Upper lobe of left lung (tissue), 4 donors: ENCODE data around the gene SACM1L.

Source experiments
- CTCF ChIP-seq, 6 experiments: fragments of 450-650 bp in 4 of 6; fragments of 200-600 bp in 2 of 6; sonication (generic) in 2 of 6; IDR thresholded peaks; one replicate each; pipeline ENCODE4 v1.5.1; 2016 to 2019; ENCODE audit warnings: antibody characterized with exemption in 6 of 6
- EP300 ChIP-seq, 4 donors: sonication (generic); formaldehyde crosslinking; IDR thresholded peaks; one replicate each; pipeline ENCODE4 v1.5.1; 2017; ENCODE audit warnings: antibody characterized with exemption in 4 of 4, control low read depth in 2 of 4

GRCh38 chr3:45693941-45694521 is 4.8 kb downstream of the SACM1L start:
- TF ChIP-seq CTCF (IDR thresholded peaks at IDR 0.05), result no peak
- no peak for TF ChIP-seq EP300 (IDR thresholded peaks at IDR 0.05)
